GM19463 (cell line): Measurements from ENCODE around the gene TUT1.
"Not testable (repeated sequence)": the region's sequence is repeated elsewhere in the genome, so short reads cannot be mapped to it uniquely, and the experiment has no call there.

Source experiments
- ATAC-seq: cut with Tn5 transposase; IDR thresholded peaks from one replicate; pipeline ENCODE4 v1.9.1; 2021; ENCODE audit warnings: mild to moderate bottlenecking, moderate library complexity; ENCODE audit not compliant: unreplicated experiment

TUT1 gene

GRCh38 chr11:62580959-62581715 lies 10.2 kb downstream of the TUT1 start:
- no peak for ATAC-seq

DNA sequence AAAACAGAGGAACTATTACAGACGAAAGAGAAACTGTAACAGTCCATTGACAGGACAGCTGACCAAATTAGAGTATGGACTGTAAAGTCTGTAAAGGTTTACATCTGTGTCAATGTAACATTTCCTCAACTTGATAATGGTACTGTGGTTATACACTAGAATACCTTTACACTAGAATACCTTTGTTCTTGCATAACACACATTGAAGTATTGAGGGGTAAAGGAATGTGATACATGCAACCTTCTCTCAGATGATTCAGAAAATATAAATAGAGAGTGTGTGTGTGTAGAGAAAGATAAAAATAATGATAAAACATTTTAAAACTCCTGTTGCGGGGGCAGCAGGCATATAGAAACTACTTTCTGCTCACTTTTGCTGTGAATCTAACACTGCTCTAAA lies 12.1 kb downstream of the TUT1 start:
- ATAC-seq, result no peak

- ATAC-seq, result no peak
Observed at GRCh38 chr11:62578541-62578940, 12.8 kb downstream of the TUT1 start.

DNA sequence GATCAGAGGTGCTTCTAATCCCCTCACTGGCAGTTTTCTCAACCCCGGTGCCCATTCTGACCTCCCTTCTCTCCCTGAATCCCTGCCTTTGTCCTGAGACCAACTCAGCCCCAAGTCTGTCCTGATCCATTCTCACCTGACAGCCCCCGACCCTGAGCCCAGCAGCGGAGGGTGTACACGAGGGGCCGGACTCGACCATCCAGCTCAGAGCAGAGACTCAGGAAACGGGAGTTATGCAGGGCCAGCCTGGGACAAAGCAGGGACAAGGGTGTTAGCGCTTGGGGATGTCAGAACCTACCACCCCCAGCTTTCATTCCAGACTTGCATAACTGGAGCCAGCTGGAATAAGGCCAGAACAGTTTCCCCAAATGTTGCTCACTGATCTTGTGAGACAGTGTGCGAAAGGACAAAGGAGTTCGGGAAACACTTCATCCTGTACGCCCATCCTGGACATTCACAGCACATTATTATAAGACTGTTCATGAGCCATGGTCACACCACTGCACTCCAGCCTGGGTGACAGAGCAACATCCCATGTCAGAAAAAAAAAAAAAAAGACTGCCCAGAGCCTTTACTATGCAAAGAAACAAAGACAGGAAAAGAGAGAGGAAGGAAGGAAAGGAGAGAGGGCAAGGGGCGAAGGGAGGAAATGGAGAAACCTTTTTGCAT lies 14.1 kb downstream of the TUT1 start:
- no peak for ATAC-seq

DNA sequence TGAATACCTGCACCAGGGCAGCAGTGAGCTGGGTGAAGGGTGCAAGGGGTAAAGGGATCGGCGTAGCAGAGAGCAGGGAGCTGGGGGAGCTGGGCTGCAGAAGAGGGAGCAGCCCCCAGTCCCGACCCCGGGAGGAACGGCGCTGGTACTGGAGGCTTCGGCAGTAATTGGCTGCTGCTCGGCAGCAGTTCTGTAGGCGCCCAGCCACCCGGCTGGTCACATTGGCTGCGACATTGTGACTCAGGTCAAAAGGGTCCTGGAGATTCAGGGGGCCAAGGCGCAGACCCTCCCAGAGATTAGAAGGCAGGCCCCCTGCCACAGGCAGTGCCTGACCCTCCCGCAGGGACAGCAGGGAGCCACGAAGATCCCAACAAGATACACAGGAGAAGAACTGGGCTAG lies 15.5 kb downstream of the TUT1 start:
- ATAC-seq, result no peak

DNA sequence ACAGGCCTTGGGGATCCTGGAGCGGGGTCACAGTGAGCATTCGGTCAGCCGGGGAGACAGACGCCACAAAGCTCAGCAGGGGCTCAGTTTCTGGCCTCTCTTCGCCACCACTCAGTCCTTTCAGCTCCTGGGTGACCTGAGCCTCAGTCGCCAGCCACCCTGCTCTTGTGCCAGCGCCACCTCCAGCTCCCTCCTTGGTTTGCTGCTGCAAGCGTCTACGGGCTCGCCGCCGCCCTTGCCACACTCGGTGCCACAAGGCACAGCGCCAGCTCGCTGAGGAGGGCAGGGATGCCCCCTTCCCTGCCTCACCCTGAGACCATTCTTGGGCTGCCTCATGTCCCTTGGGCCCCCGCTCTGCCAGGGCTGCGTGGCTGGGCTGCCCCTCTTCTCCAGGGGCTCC lies 16.2 kb downstream of the TUT1 start:
- ATAC-seq, result no peak

DNA sequence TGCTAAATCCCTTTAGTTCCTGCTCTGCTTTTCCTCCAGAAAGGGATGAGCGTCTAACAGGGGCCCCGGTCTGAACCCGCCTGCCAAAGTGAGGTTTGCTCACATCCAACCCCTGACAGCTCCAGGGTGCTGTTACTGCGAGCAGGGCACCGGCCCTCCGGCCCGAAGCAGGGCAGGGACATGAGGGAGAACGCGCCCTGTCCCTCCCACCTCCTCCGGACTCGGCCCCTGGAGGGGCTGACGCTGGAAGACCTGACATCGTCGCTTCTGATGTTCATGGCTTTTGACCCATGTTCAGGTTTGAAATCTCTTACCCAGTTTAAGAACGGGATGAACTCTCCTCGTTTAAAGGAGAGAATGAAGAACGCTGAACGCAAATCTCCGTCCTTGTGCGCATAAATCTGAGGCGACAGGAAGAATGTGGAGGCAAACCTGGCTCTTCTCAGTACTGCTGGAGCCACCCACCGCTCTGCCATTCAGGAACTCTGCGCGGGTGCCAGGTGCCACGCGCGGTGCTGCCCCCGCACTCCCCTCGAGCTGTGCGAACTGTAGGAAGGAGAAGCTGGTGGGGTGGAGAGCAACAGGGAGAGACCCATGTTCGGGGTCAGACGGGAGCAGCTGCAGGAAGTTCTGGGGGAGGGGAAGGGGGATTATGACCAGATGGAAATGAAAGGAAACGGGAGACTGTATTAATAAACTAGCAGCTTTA lies 16.8 kb downstream of the TUT1 start:
- peak; percentile 13 for ATAC-seq

GRCh38 chr11:62573592-62574362 lies 17.5 kb downstream of the TUT1 start, which contains the start of gene EEF1G:
EEF1G (minus strand) TSS chr11:62573891; CDS start chr11:62573842, 49 bp downstream.
- ATAC-seq, result peak; percentile 89

- ATAC-seq, result no peak
Observed at GRCh38 chr11:62573006-62573591, 18.2 kb downstream of the TUT1 start.

DNA sequence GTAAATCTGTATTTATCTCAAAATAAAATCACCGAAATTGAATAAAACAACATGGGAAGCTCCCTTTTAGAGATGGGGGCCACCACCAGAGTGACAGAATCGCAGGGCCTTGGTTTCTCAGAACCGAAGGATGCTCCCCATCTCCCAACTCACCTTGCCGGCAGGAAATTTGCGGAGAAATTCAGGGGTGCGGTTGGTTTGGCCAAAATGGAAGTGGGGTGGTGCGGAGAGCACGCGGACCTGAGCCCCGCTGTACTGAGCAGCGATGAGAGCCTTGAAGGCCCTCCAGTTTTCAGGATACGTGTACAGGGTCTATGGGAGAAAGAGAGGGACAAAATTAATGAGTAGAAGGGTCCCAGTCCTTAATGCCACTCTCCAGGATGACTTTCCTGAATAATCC lies 18.9 kb downstream of the TUT1 start:
- no peak for ATAC-seq

GRCh38 chr11:62571493-62571892 lies 19.8 kb downstream of the TUT1 start:
- not testable (repeated sequence) for ATAC-seq

- ATAC-seq, result not testable (repeated sequence)
Observed at GRCh38 chr11:62570903-62571302, 20.4 kb downstream of the TUT1 start.

DNA sequence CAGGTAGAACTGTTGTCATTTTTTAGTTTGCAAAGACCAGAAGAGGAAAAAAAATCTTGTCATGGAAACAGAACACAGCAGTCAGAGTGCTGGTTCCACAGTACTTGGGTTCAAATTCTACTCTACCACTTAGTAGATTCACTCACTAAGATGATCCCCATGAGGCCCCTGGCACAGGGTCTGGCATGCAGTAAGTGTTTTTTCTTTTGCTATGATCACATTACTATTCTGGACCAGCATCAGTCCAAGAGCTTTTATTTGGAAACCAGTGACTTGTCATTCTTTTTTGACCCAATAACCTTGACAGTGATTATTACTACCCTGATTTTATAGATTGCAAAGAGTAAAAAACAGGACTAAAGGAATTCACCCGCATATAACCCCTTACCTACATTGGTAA lies 21.7 kb downstream of the TUT1 start:
- ATAC-seq, result no peak

DNA sequence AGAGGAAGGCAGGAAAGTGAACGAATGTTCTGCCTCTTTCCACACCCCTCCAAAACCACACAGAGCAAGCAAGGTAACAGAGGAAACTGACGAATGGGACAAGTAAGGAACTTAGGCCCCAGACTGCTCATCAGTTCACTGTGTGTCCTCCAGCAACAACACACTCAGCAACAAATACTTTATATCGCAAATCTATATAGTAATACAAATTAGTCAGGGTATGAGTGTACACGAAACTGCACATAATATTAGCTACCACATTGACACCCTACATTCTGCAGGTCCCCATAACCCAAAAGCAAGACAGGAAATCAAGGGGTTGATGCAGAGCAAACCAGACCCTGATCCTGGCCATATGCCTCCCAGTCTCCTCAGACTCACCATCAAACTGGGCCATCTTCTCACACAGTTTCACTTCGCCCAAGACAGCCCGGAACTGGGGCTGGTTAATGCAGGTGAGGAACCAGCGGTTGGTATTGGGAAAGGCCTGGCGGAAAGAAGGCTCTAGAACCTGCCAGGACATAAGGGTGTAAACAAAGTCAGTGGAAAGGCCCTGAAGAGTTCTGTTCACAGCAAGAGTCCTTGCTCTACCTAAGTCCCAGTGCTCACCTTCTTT lies 24.2 kb downstream of the TUT1 start:
- ATAC-seq, result no peak

DNA sequence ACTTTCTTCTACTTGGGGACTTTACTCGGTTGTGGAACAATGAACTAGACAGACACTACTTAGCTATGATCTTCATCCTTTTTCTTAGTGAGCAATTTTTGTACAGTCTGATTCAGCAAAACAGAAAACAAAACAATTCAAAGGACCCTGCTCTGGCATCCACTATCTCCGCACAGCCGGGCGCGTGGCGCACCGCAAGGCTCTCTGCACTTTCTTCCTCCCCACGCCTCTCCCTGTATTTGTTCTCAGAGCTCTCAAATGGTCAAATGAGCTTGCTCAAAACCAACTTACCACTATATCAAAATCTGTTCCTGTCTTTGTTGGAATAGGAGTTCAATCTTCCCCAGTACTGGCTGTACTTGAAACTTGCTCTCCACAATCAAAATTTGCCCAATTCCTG lies 25.1 kb downstream of the TUT1 start:
- ATAC-seq, result no peak

DNA sequence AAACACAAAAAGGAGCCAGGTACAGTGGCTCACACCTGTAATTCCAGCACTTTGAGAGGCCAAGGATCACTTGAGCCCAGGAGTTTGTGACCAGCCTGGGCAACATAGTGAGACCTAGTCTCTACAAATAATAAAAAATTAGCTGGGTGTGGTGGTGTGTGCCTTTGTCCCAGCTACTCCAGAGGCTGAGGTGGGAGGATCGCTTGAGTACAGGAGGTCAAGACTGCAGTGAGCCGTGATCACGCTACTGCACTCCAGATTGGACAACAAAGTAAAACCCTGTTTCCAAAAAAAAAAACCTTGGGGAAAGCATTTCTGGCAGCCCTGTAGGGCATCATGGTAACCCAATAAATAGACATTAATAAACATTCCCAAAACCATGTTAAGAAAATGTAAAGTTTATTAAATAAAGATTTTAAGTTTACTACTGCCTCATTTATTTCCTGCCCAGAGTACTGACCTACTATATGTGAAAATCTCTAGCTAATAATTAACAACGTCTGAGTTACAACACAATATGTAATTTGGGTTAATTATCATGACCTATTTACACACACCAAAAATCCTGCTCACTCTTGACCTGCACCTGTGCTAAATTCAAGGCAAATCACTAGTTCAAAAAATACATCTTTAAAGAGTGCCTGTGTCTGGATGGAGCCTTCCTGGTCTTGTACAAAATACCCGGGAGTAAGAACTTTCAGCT lies 26.1 kb downstream of the TUT1 start:
- no peak for ATAC-seq

- not testable (repeated sequence) for ATAC-seq
Observed at GRCh38 chr11:62561677-62562230, 29.6 kb downstream of the TUT1 start.

DNA sequence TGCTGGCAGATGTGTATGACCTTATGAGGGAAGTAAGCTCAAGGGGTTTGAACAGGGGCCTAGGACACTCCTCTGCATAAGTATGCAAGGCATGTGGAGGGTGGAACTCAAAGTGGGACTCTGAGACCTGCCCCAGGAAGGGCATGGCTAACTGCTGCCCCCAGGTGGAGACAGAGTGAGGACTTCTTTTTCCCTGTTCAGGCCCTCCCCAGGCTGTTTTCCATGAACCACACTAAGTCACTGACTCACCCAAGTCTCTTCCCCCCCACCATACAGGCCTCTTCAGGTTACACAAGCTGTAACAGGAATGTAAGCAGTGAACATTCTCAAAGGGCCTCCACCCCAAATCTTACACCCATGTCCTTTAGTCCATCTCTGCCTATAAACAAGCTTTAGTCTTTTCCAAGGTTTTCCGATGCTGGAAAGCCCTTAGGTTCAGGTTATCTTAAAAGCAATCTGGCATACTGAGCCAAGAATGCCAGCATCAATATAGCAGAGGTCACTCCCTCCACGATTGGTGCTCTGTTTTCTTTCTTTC lies 30.7 kb downstream of the TUT1 start:
- ATAC-seq, result no peak

GRCh38 chr11:62559626-62560025 lies 31.7 kb downstream of the TUT1 start:
- ATAC-seq, result not testable (repeated sequence)
